Endodermal cell (in vitro differentiated cells): ENCODE data around the gene MAP7. TPM values are rescaled to one million over a fixed set of nuclear protein-coding genes. Genes with fewer than 3 reads are reported as not detected.

Source experiments
- DNase-seq: peaks from one replicate; pipeline ENCODE4 v3.0.0-alpha.2; 2017
- H3K27ac ChIP-seq: 2 replicates; pipeline ENCODE4 v1.5.1; 2013; ENCODE audit warnings: mild to moderate bottlenecking, low read depth, low read length, moderate library complexity
- H3K27me3 ChIP-seq: 2 replicates; pipeline ENCODE4 v1.6.1; 2013; ENCODE audit warnings: mild to moderate bottlenecking, low read length, moderate library complexity; ENCODE audit not compliant: insufficient read depth, control insufficient read depth, poor library complexity, severe bottlenecking
- H3K36me3 ChIP-seq: 2 replicates; pipeline ENCODE4 v1.7.0; 2013; ENCODE audit warnings: mild to moderate bottlenecking, low read length, moderate library complexity; ENCODE audit not compliant: control insufficient read depth, insufficient read depth
- H3K4me1 ChIP-seq: one replicate; pipeline ENCODE4 v1.7.0; 2013; ENCODE audit warnings: low read length; ENCODE audit not compliant: control insufficient read depth, insufficient read depth
- H3K4me3 ChIP-seq: 2 replicates; pipeline ENCODE4 v1.5.1; 2013; ENCODE audit warnings: mild to moderate bottlenecking, low read length, moderate library complexity
- H3K9ac ChIP-seq: 2 replicates; pipeline ENCODE4 v1.6.1; 2013; ENCODE audit warnings: mild to moderate bottlenecking, low read length, moderate library complexity; ENCODE audit not compliant: poor library complexity, severe bottlenecking; ENCODE audit errors: extremely low read depth
- H3K9me3 ChIP-seq: 2 replicates; pipeline ENCODE4 v1.6.1; 2013; ENCODE audit warnings: mild to moderate bottlenecking, low read length, moderate library complexity; ENCODE audit not compliant: control insufficient read depth
- H3K27ac Mint-ChIP-seq: 2 replicates; pipeline ENCODE4 v1.8.0; 2020; ENCODE audit warnings: mixed read lengths
- H3K27me3 Mint-ChIP-seq: 2 replicates; pipeline ENCODE4 v1.8.0; 2021; ENCODE audit warnings: mild to moderate bottlenecking, mixed read lengths; ENCODE audit not compliant: insufficient read depth
- H3K36me3 Mint-ChIP-seq: 2 replicates; pipeline ENCODE4 v1.8.0; 2020; ENCODE audit warnings: low read depth, mixed read lengths
- H3K4me1 Mint-ChIP-seq: 2 replicates; pipeline ENCODE4 v1.8.0; 2020; ENCODE audit warnings: mixed read lengths
- H3K4me3 Mint-ChIP-seq: 2 replicates; pipeline ENCODE4 v1.8.0; 2020; ENCODE audit warnings: mild to moderate bottlenecking, moderate library complexity, mixed read lengths
- H3K9me3 Mint-ChIP-seq: 2 replicates; pipeline ENCODE4 v1.8.0; 2020; ENCODE audit warnings: mild to moderate bottlenecking, mixed read lengths
- CTCF ChIP-seq: fragments of 200-600 bp; sonication (generic); conservative IDR thresholded peaks from 2 replicates; pipeline ENCODE4 v1.5.0; 2021; ENCODE audit warnings: antibody characterized with exemption, mild to moderate bottlenecking
- WGBS, 2 experiments: methylation state at CpG; one replicate each; pipeline versions ENCODE4 v1.1.5 to v1.1.7; 2013; ENCODE audit warnings: missing lambda C conversion rate in 2 of 2, mixed read lengths in 1 of 2; ENCODE audit not compliant: insufficient coverage in 1 of 2, insufficient read length in 1 of 2; 5-methylcytosine and 5-hydroxymethylcytosine counted together
- total RNA-seq, 2 donors: library from RNA; stranded (reverse); fragmentation: NEBNext Ultra II Directional in 1 of 2; extraction: Animal tissue kit (Norgen Biotek cat#: 25700) in 1 of 2; gene quantifications; 2 replicates in 1 of 2; 3 replicates in 1 of 2; pipeline ENCODE4 v1.2.1, GENCODE V29; 2021

Gene MAP7
- total RNA-seq, 2 donors from 2014 or later: 42.4 to 48.7 TPM

- Histone ChIP-seq H3K27me3 (no peaks in the 10 kb centered on the region), H3K36me3 (no peaks in the 10 kb centered on the region), H3K9me3 (no peaks in the 10 kb centered on the region), H3K4me1 (no peaks in the 10 kb centered on the region), H3K9ac (no peak overlapping the region), H3K4me3 (no peak overlapping the region), H3K27ac (no peak overlapping the region)
- Mint-ChIP-seq H3K4me1 (no peaks in the 10 kb centered on the region), H3K9me3 (no peaks in the 10 kb centered on the region), H3K36me3 (peaks cover 8% of the 10 kb centered on the region), H3K27ac (no peak overlapping the region), H3K27me3 (no peaks in the 10 kb centered on the region), H3K4me3 (no peak overlapping the region)
- no peak for DNase-seq
- 86 to 98% methylated on average over 1 to 3 of the region's 3 CpGs for WGBS, 2 experiments
- no peak for TF ChIP-seq CTCF
Measured at GRCh38 chr6:136410201-136411024, 139.8 kb downstream of the MAP7 start.

DNA sequence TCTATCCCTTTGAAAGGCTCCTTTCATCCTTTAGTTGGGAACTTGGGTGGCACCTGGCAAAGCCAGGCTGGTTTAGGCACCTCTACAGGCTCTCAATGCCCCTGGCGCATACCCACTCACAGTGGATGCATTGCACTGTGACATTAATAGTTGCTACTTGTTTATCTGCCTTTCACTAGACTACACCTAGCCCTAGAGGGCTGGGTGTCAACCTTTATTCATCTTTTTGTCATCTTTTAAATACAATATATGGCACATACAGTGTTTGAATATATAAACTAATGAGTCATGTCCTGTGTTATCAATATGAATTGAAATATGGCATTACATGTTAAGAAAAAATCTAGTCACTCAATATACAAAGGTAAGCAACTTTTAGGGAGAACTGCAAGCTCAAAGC, 140.6 kb downstream of the MAP7 start:
- Histone ChIP-seq H3K36me3 (no peaks in the 10 kb centered on the region), H3K9me3 (no peaks in the 10 kb centered on the region), H3K4me3 (no peak overlapping the region), H3K27ac (no peak overlapping the region), H3K4me1 (no peaks in the 10 kb centered on the region), H3K27me3 (no peaks in the 10 kb centered on the region), H3K9ac (no peak overlapping the region)
- 95 to 100% methylated on average over 1 of the region's 1 CpG for WGBS, 2 experiments
- no peak overlapping the region for H3K27ac Mint-ChIP-seq
- no peak overlapping the region for H3K4me3 Mint-ChIP-seq
- TF ChIP-seq CTCF: no peak
- H3K4me1 Mint-ChIP-seq: no peaks in the 10 kb centered on the region
- H3K9me3 Mint-ChIP-seq: no peaks in the 10 kb centered on the region
- peaks cover 8% of the 10 kb centered on the region for H3K36me3 Mint-ChIP-seq
- H3K27me3 Mint-ChIP-seq: no peaks in the 10 kb centered on the region
- DNase-seq: no peak

GRCh38 chr6:136408204-136408603, 142.0 kb downstream of the MAP7 start:
- H3K9ac ChIP-seq: no peak overlapping the region
- H3K4me1 ChIP-seq: no peaks in the 10 kb centered on the region
- H3K36me3 ChIP-seq: no peaks in the 10 kb centered on the region
- H3K4me1 Mint-ChIP-seq: no peaks in the 10 kb centered on the region
- H3K9me3 Mint-ChIP-seq: no peaks in the 10 kb centered on the region
- H3K9me3 ChIP-seq: no peaks in the 10 kb centered on the region
- H3K27me3 Mint-ChIP-seq: no peaks in the 10 kb centered on the region
- TF ChIP-seq CTCF: no peak
- no peaks in the 10 kb centered on the region for H3K27me3 ChIP-seq
- H3K27ac Mint-ChIP-seq: no peak overlapping the region
- no peak overlapping the region for H3K27ac ChIP-seq
- DNase-seq: no peak
- no peak overlapping the region for H3K4me3 ChIP-seq
- no peak overlapping the region for H3K4me3 Mint-ChIP-seq
- H3K36me3 Mint-ChIP-seq: peaks cover 6% of the 10 kb centered on the region
- WGBS, 2 experiments: 94 to 98% methylated on average over 3 to 4 of the region's 4 CpGs
